ENCODE results near the gene ADCY2.

The ADCY2 gene

GRCh38 chr5:7395947-7396712 lies at the start of gene ADCY2:
Gene ADCY2 (plus strand): TSS chr5:7396138. CDS start chr5:7396297, 159 bp downstream.
- no peak for DNase-seq

- no peak for DNase-seq
Measured at GRCh38 chr5:7347377-7347776, 48.6 kb upstream of the ADCY2 start.

- DNase-seq = no peak
Measured at GRCh38 chr5:7348168-7348854, 47.6 kb upstream of the ADCY2 start.

GRCh38 chr5:7361593-7361992 lies 34.3 kb upstream of the ADCY2 start:
- DNase-seq = no peak

- no peak for DNase-seq
Measured at GRCh38 chr5:7363067-7363677, 32.8 kb upstream of the ADCY2 start.

- DNase-seq = no peak
Measured at GRCh38 chr5:7364226-7364875, 31.6 kb upstream of the ADCY2 start.

- DNase-seq = no peak
Measured at GRCh38 chr5:7367780-7368179, 28.2 kb upstream of the ADCY2 start.

- DNase-seq = no peak
Measured at GRCh38 chr5:7372399-7372798, 23.5 kb upstream of the ADCY2 start.

- DNase-seq = no peak
Measured at GRCh38 chr5:7374186-7374585, 21.8 kb upstream of the ADCY2 start.

GRCh38 chr5:7375457-7375856 lies 20.5 kb upstream of the ADCY2 start:
- no peak for DNase-seq

- peak; percentile 80 for DNase-seq
Measured at GRCh38 chr5:7376871-7377270, 19.1 kb upstream of the ADCY2 start.

GRCh38 chr5:7377761-7378160 lies 18.2 kb upstream of the ADCY2 start:
- DNase-seq = peak; percentile 17

GRCh38 chr5:7382588-7382987 lies 13.3 kb upstream of the ADCY2 start:
- DNase-seq = no peak

GRCh38 chr5:7385681-7386080 lies 10.3 kb upstream of the ADCY2 start:
- no peak for DNase-seq

- no peak for DNase-seq
Measured at GRCh38 chr5:7388553-7388952, 7.4 kb upstream of the ADCY2 start.

- no peak for DNase-seq
Measured at GRCh38 chr5:7391215-7391614, 4.7 kb upstream of the ADCY2 start.

GRCh38 chr5:7391814-7392692 lies 3.9 kb upstream of the ADCY2 start:
- no peak for DNase-seq

GRCh38 chr5:7392693-7393024 lies 3.3 kb upstream of the ADCY2 start:
- DNase-seq = no peak

GRCh38 chr5:7393921-7394799 lies 1.8 kb upstream of the ADCY2 start:
- DNase-seq = no peak

GRCh38 chr5:7394889-7395431 lies 978 bp upstream of the ADCY2 start:
- no peak for DNase-seq

GRCh38 chr5:7395432-7395946 lies 449 bp upstream of the ADCY2 start:
- no peak for DNase-seq
